NCI-H226 (cell line): ENCODE results near the gene TNK1.
"Not testable (repeated sequence)": the region's sequence is repeated elsewhere in the genome, so short reads cannot be mapped to it uniquely, and the experiment has no call there.

Experiments used
- DNase-seq: peaks from one replicate; pipeline ENCODE4 v3.0.0-alpha.2; 2015

The TNK1 gene

GRCh38 chr17:7380855-7381683, at the start of gene TNK1:
Gene TNK1 (plus strand): TSS chr17:7381089. CDS start chr17:7382927, 1,838 bp downstream.
- DNase-seq, result no peak

GRCh38 chr17:7332111-7332510, 48.8 kb upstream of the TNK1 start:
- DNase-seq, result no peak

- not testable (repeated sequence) for DNase-seq
Measured at GRCh38 chr17:7332600-7333069, 48.3 kb upstream of the TNK1 start.

GRCh38 chr17:7334938-7335538, 45.9 kb upstream of the TNK1 start:
- no peak for DNase-seq

GRCh38 chr17:7335765-7336164, 45.1 kb upstream of the TNK1 start:
- DNase-seq, result not testable (repeated sequence)

GRCh38 chr17:7336240-7337175, 44.4 kb upstream of the TNK1 start, which contains the start of gene ACAP1:
Gene ACAP1 (plus strand): TSS chr17:7336529. CDS start chr17:7336735, 206 bp downstream.
- no peak for DNase-seq

GRCh38 chr17:7337600-7337999, 43.3 kb upstream of the TNK1 start:
- not testable (repeated sequence) for DNase-seq

- no peak for DNase-seq
Measured at GRCh38 chr17:7340179-7340578, 40.7 kb upstream of the TNK1 start.

GRCh38 chr17:7341842-7342241, 39.0 kb upstream of the TNK1 start:
- no peak for DNase-seq

GRCh38 chr17:7343250-7343649, 37.6 kb upstream of the TNK1 start:
- DNase-seq, result no peak

GRCh38 chr17:7346761-7347614, 33.9 kb upstream of the TNK1 start:
- no peak for DNase-seq

GRCh38 chr17:7347630-7348477, 33.0 kb upstream of the TNK1 start:
- no peak for DNase-seq

- no peak for DNase-seq
Measured at GRCh38 chr17:7348478-7349242, 32.2 kb upstream of the TNK1 start.

GRCh38 chr17:7351665-7352502, 29.0 kb upstream of the TNK1 start, which contains the start of gene KCTD11:
Gene KCTD11 (plus strand): TSS chr17:7352162.
- DNase-seq, result peak; percentile 92

- no peak for DNase-seq
Measured at GRCh38 chr17:7352503-7352889, 28.4 kb upstream of the TNK1 start.

GRCh38 chr17:7352910-7353635, 27.8 kb upstream of the TNK1 start:
- no peak for DNase-seq

- peak; percentile 37 for DNase-seq
Measured at GRCh38 chr17:7354262-7354843, 26.5 kb upstream of the TNK1 start.

- DNase-seq, result peak; percentile 22
Measured at GRCh38 chr17:7355053-7355452, 25.8 kb upstream of the TNK1 start, which contains the start of gene TMEM95. Gene TMEM95 (plus strand): TSS chr17:7355156. CDS start chr17:7355205, 49 bp downstream.
